ENCODE results near the gene SORCS3.

SORCS3 gene

GRCh38 chr10:104824380-104825006, 183.4 kb downstream of the SORCS3 start:
- peak; percentile 8 for DNase-seq (ENCODE audit: low read depth)
- H3K4me3 ChIP-seq (ENCODE audit: low read length), result no peak overlapping the region
- no peak for TF ChIP-seq CTCF (conservative IDR thresholded peaks at IDR 0.05; ENCODE audit: low read depth, low read length)

- no peak for DNase-seq (ENCODE audit: low read depth)
- TF ChIP-seq CTCF (conservative IDR thresholded peaks at IDR 0.05; ENCODE audit: low read depth, low read length), result no peak
- H3K4me3 ChIP-seq (ENCODE audit: low read length), result no peak overlapping the region
Observed at GRCh38 chr10:104831272-104831671, 190.2 kb downstream of the SORCS3 start.

DNA sequence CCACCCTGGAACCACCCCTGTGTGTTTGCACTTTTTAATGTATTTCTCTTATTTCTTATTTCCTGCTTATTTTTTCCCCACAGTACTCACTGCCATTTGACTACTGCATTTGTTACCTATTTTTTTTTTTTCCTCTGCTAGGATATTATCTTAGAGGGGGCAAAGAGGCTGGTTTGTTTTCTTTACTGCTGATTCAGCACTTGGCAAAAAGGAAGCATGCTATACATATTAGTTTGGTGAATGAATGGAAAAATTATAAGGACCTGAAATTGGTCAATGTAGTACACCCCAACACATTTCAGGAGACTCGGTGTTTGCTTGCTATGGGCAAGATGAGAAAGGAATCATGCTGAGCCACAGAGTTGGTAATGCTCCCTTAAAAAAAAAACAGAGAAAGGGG, 193.5 kb downstream of the SORCS3 start:
- no peak for TF ChIP-seq CTCF (conservative IDR thresholded peaks at IDR 0.05; ENCODE audit: low read depth, low read length)
- no peak overlapping the region for H3K4me3 ChIP-seq (ENCODE audit: low read length)
- DNase-seq (ENCODE audit: low read depth), result no peak

- TF ChIP-seq CTCF (conservative IDR thresholded peaks at IDR 0.05; ENCODE audit: low read depth, low read length), result no peak
- DNase-seq (ENCODE audit: low read depth), result no peak
- no peak overlapping the region for H3K4me3 ChIP-seq (ENCODE audit: low read length)
Observed at GRCh38 chr10:104835422-104835821, 194.3 kb downstream of the SORCS3 start.

DNA sequence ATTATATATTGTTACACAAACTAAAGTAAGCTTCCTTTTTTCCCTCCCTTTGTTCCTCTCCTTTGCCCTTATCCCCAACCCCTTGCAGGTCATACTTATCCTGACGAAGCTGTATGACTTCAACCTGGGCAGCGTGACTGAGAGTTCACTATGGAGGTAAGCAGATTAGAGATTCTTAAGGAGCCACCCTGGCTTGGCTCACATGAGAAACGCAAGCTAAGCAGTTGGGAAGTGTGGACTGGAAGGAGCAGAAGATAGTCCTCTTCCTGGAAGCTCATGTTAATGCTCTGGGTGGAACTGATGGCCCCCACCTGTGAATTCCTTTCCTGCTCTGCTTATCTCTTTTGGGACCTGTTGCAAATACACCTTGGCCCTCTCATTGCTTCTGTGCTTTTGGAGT, 201.6 kb downstream of the SORCS3 start:
- TF ChIP-seq CTCF (conservative IDR thresholded peaks at IDR 0.05; ENCODE audit: low read depth, low read length), result no peak
- no peak for DNase-seq (ENCODE audit: low read depth)
- no peak overlapping the region for H3K4me3 ChIP-seq (ENCODE audit: low read length)

DNA sequence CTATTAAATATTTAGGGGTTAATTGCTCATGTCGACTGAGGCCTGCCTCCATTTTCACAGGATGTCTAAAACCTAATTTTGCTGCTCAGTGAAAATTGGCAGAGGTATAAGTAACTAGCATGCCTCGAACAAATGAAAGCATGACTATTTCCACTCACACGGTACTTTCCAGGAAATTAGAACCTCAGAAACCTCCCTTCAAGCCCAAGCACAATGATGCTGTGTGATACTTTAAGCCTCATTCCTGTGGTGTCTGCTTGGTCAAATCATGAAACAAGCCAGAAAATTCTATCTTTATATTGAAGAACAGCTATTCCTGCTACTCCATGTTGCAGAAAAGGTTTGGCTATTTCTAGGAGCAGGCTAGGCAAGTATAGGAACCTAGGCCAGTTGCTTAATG, 203.0 kb downstream of the SORCS3 start:
- no peak for TF ChIP-seq CTCF (conservative IDR thresholded peaks at IDR 0.05; ENCODE audit: low read depth, low read length)
- H3K4me3 ChIP-seq (ENCODE audit: low read length), result no peak overlapping the region
- DNase-seq (ENCODE audit: low read depth), result no peak

DNA sequence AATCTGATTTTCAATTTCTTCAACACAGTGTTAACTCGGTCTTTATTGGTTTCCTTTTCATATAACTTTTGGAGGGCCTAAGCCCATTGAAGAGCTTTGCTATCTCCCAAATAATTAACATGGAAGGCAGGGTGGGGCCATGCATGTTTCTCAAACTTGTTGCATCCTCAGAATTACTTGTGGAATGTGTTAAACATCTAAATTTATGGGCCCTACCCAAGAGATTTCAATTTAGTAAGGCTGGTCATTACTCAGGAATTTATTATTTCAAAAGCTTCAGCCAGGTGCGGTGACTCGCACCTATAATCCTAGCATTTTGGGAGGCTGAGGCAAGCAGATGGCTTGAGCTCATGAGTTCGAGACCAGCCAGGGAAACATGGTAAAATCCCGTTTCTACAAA, 208.9 kb downstream of the SORCS3 start:
- no peak overlapping the region for H3K4me3 ChIP-seq (ENCODE audit: low read length)
- no peak for TF ChIP-seq CTCF (conservative IDR thresholded peaks at IDR 0.05; ENCODE audit: low read depth, low read length)
- no peak for DNase-seq (ENCODE audit: low read depth)

All from retinal pigment epithelial cell (primary cell).